ENCODE measurements around the gene TIGAR.

The TIGAR gene

GRCh38 chr12:4308334-4308950 is 12.6 kb upstream of the TIGAR start:
- DNase-seq, result no peak

GRCh38 chr12:4311776-4312175 is 9.2 kb upstream of the TIGAR start:
- DNase-seq, result no peak

GRCh38 chr12:4312251-4312650 is 8.8 kb upstream of the TIGAR start:
- no peak for DNase-seq

GRCh38 chr12:4320497-4320852 is 538 bp upstream of the TIGAR start:
- DNase-seq, result no peak

- DNase-seq, result no peak
These were observed 1.7 kb downstream of the TIGAR start for GRCh38 chr12:4322726-4323125.

GRCh38 chr12:4323396-4323795 is 2.4 kb downstream of the TIGAR start:
- DNase-seq, result no peak

GRCh38 chr12:4324366-4324765 is 3.4 kb downstream of the TIGAR start:
- no peak for DNase-seq

GRCh38 chr12:4325966-4326365 is 5.0 kb downstream of the TIGAR start:
- DNase-seq, result no peak

- no peak for DNase-seq
These were observed 6.3 kb downstream of the TIGAR start for GRCh38 chr12:4327293-4327692.

- DNase-seq, result no peak
These were observed 9.2 kb downstream of the TIGAR start for GRCh38 chr12:4330203-4330602.

- no peak for DNase-seq
These were observed 10.2 kb downstream of the TIGAR start for GRCh38 chr12:4331221-4331620.

GRCh38 chr12:4331842-4332241 is 10.8 kb downstream of the TIGAR start:
- DNase-seq, result no peak

- DNase-seq, result no peak
These were observed 25.9 kb downstream of the TIGAR start for GRCh38 chr12:4346931-4347330.

GRCh38 chr12:4353785-4354208 is 32.8 kb downstream of the TIGAR start:
- no peak for DNase-seq

- no peak for DNase-seq
These were observed 34.4 kb downstream of the TIGAR start for GRCh38 chr12:4355156-4356040.

- no peak for DNase-seq
These were observed 35.0 kb downstream of the TIGAR start for GRCh38 chr12:4356041-4356327.

- DNase-seq, result no peak
These were observed 45.1 kb downstream of the TIGAR start for GRCh38 chr12:4366090-4366489.

- no peak for DNase-seq
These were observed 48.5 kb downstream of the TIGAR start for GRCh38 chr12:4369548-4369947.

GRCh38 chr12:4370265-4370664 is 49.3 kb downstream of the TIGAR start:
- no peak for DNase-seq

GRCh38 chr12:4372653-4373052 is 51.6 kb downstream of the TIGAR start:
- no peak for DNase-seq

GRCh38 chr12:4375449-4375848 is 54.4 kb downstream of the TIGAR start:
- no peak for DNase-seq

- DNase-seq, result no peak
These were observed 57.8 kb downstream of the TIGAR start for GRCh38 chr12:4378772-4379171.

- no peak for DNase-seq
These were observed 58.4 kb downstream of the TIGAR start, which contains the start of gene FGF23 for GRCh38 chr12:4379405-4379804. Gene FGF23 (minus strand): TSS chr12:4379712. CDS start chr12:4379582, 130 bp downstream.

- no peak for DNase-seq
These were observed 59.3 kb downstream of the TIGAR start for GRCh38 chr12:4380332-4380731.

Data from GOT3 (cell line).